ENCODE measurements around the gene C2orf66.

C2orf66 gene

DNA sequence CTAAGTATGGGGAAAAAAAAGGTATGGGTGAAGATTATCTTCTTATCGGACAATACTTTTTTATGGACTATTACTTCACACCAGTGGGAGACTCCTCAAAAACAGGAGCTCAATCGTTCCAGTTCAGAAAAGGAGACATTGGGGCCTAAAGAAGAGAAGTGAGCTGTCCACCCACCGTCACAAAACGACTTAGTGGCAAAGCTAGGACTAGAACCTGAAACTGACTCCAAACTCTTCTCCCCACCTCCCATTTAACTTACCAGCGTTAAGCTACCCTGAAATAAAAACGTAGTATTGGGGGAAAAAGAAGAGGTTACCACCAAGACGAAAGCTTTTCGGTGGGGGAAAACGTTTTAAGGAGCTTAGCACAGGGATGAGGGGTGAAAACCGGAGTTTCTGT lies 10.2 kb downstream of the C2orf66 start:
- Histone ChIP-seq H3K27me3 (ENCODE audit: insufficient read depth, low read length, poor library complexity) (no peaks in the 10 kb centered on the region), H3K4me1 (ENCODE audit: insufficient read depth, low read length) (peaks cover 34% of the 10 kb centered on the region), H2AFZ (ENCODE audit: low read depth, low read length) (peak overlapping the region; percentile 84), H3K27ac (ENCODE audit: low read length) (peak overlapping the region; percentile 85), H3K4me2 (ENCODE audit: insufficient read depth, low read length) (peak overlapping the region; percentile 76), H3K9me3 (ENCODE audit: insufficient read depth, low read length, severe bottlenecking) (no peaks in the 10 kb centered on the region), H3K36me3 (ENCODE audit: insufficient read depth, low read length) (peaks cover 23% of the 10 kb centered on the region), H4K20me1 (ENCODE audit: insufficient read depth, low read length) (no peaks in the 10 kb centered on the region), H3K9ac (ENCODE audit: low read depth, low read length) (peak overlapping the region; percentile 77), H3K79me2 (ENCODE audit: insufficient read depth, low read length) (peaks cover 42% of the 10 kb centered on the region), H3K4me3 (ENCODE audit: low read depth in 1 of 2, low read length in 2 of 2) (peak overlapping the region; percentile 70 to 88)
- ATAC-seq (ENCODE audit: insufficient read depth, low read depth) = 0 out of 3 replicates have a peak, but pooled peaks have one; percentile 1
- DNase-seq = no peak
- TF ChIP-seq EZH2 (IDR thresholded peaks at IDR 0.05; ENCODE audit: borderline replicate concordance, low read depth, low read length, severe bottlenecking) = no peak
- TF ChIP-seq, protein P1, sequence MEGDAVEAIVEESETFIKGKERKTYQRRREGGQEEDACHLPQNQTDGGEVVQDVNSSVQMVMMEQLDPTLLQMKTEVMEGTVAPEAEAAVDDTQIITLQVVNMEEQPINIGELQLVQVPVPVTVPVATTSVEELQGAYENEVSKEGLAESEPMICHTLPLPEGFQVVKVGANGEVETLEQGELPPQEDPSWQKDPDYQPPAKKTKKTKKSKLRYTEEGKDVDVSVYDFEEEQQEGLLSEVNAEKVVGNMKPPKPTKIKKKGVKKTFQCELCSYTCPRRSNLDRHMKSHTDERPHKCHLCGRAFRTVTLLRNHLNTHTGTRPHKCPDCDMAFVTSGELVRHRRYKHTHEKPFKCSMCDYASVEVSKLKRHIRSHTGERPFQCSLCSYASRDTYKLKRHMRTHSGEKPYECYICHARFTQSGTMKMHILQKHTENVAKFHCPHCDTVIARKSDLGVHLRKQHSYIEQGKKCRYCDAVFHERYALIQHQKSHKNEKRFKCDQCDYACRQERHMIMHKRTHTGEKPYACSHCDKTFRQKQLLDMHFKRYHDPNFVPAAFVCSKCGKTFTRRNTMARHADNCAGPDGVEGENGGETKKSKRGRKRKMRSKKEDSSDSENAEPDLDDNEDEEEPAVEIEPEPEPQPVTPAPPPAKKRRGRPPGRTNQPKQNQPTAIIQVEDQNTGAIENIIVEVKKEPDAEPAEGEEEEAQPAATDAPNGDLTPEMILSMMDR (IDR thresholded peaks at IDR 0.05; ENCODE audit: borderline replicate concordance, extremely low read depth, low read length, poor library complexity, severe bottlenecking) = no peak

DNA sequence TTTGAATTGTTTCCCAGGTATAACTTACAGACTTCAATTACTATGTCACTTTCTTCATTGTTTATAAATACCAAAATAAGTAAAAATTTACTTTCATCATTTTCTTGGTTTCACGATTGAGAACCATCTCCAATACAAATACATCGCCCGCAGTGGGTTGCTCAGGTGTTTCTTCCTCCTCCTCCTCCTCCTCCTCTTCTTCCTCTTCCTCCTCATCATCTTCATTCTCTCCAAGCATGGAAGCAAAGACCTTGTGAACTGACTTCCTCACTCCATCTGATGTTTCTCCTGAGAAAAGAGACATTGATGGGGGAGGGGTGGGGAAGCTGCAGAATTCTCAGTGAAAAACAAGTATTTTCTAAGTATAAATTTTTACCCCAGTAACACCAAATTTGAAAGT lies 16.3 kb downstream of the C2orf66 start:
- Histone ChIP-seq H3K9me3 (ENCODE audit: insufficient read depth, low read length, severe bottlenecking) (no peaks in the 10 kb centered on the region), H3K4me2 (ENCODE audit: insufficient read depth, low read length) (no peak overlapping the region), H3K4me1 (ENCODE audit: insufficient read depth, low read length) (peaks cover 14% of the 10 kb centered on the region), H4K20me1 (ENCODE audit: insufficient read depth, low read length) (no peaks in the 10 kb centered on the region), H3K27me3 (ENCODE audit: insufficient read depth, low read length, poor library complexity) (no peaks in the 10 kb centered on the region), H3K4me3 (ENCODE audit: low read depth in 1 of 2, low read length in 2 of 2) (no peak overlapping the region), H3K9ac (ENCODE audit: low read depth, low read length) (no peak overlapping the region), H3K36me3 (ENCODE audit: insufficient read depth, low read length) (peaks cover 82% of the 10 kb centered on the region), H3K27ac (ENCODE audit: low read length) (no peak overlapping the region), H3K79me2 (ENCODE audit: insufficient read depth, low read length) (peaks cover 29% of the 10 kb centered on the region), H2AFZ (ENCODE audit: low read depth, low read length) (no peak overlapping the region)
- no peak for DNase-seq
- no peak for TF ChIP-seq EZH2 (IDR thresholded peaks at IDR 0.05; ENCODE audit: borderline replicate concordance, low read depth, low read length, severe bottlenecking)
- TF ChIP-seq, protein P1 (IDR thresholded peaks at IDR 0.05; ENCODE audit: borderline replicate concordance, extremely low read depth, low read length, poor library complexity, severe bottlenecking) = no peak
- ATAC-seq (ENCODE audit: insufficient read depth, low read depth) = no peak

DNA sequence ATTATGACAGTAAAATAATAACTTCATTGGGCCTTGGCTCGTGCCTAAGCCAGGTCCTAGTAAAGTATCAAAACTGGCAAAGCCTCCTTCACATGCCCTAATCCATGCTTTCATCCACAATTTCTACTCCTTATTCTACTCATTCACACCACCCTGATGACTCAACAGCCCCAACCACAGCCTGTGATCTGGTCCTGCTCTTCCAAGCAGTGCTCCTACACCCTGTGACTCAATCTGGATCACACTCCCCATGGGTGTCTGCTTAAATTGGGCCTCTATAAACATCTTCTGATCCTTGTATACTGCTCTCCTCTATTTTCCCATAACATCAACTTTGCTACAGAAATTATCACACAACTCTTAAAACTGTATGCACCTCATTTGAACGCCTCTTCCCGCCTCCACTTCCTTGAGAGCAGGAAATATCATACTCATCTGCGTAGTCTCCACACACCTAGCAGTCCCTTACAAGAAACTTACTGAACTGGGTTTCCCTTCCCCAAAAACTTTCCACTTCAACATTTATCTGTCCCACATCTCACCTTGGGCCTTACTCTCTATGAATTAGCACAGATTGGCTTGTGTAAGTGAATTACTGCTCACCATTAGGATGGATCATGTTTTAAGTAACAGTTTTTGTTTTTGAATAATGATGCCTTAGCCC lies 25.6 kb downstream of the C2orf66 start:
- H3K36me3 ChIP-seq (ENCODE audit: insufficient read depth, low read length) = peaks cover 95% of the 10 kb centered on the region
- no peaks in the 10 kb centered on the region for H3K27me3 ChIP-seq (ENCODE audit: insufficient read depth, low read length, poor library complexity)
- no peak overlapping the region for H3K9ac ChIP-seq (ENCODE audit: low read depth, low read length)
- no peak for ATAC-seq (ENCODE audit: insufficient read depth, low read depth)
- no peaks in the 10 kb centered on the region for H4K20me1 ChIP-seq (ENCODE audit: insufficient read depth, low read length)
- no peak for DNase-seq
- peaks cover 2% of the 10 kb centered on the region; the same call in 1 of the 2 replicates for H3K79me2 ChIP-seq (ENCODE audit: insufficient read depth, low read length)
- TF ChIP-seq EZH2 (IDR thresholded peaks at IDR 0.05; ENCODE audit: borderline replicate concordance, low read depth, low read length, severe bottlenecking) = no peak
- TF ChIP-seq, protein P1 (IDR thresholded peaks at IDR 0.05; ENCODE audit: borderline replicate concordance, extremely low read depth, low read length, poor library complexity, severe bottlenecking) = no peak
- H3K27ac ChIP-seq (ENCODE audit: low read length) = no peak overlapping the region
- no peak overlapping the region for H3K4me2 ChIP-seq (ENCODE audit: insufficient read depth, low read length)
- no peak overlapping the region for H2AFZ ChIP-seq (ENCODE audit: low read depth, low read length)
- H3K4me3 ChIP-seq (ENCODE audit: low read depth in 1 of 2, low read length in 2 of 2) = no peak overlapping the region
- H3K9me3 ChIP-seq (ENCODE audit: insufficient read depth, low read length, severe bottlenecking) = no peaks in the 10 kb centered on the region
- no peaks in the 10 kb centered on the region for H3K4me1 ChIP-seq (ENCODE audit: insufficient read depth, low read length)

Data from DND-41 (cell line).